ENCODE data around the gene IFITM5. TPM values are rescaled to one million over a fixed set of nuclear protein-coding genes. Genes with fewer than 3 reads are reported as not detected.
A peak's percentile ranks its signal among the peaks of the same experiment; 100 is the strongest.

IFITM5 gene
- total RNA-seq (2011; cell fraction: chromatin; rRNA removed; ENCODE audit: low replicate concordance): not detected in 2 replicates
- total RNA-seq (2011; cell fraction: nucleolus; rRNA removed): not detected in 2 replicates
- not detected in 2 replicates for total RNA-seq (2011; cell fraction: nucleoplasm; rRNA removed)
- total RNA-seq (2014; rRNA removed): not detected in 2 replicates
- total RNA-seq (2014; rRNA removed; fragmentation: Illumina TruSeq; extraction: Trizol): not detected in 2 replicates
- not detected in 2 replicates for total RNA-seq (2015; rRNA removed; fragmentation: Illumina TruSeq; extraction: Trizol)
- total RNA-seq (2021): not detected in 2 replicates
- polyA plus RNA-seq (2011; rRNA removed): not detected in 2 replicates
- not detected in 2 replicates for polyA plus RNA-seq (2011; cell fraction: cytosol; rRNA removed)
- not detected in 2 replicates for polyA plus RNA-seq (2011; cell fraction: nucleus; rRNA removed)
- not detected in 2 replicates for polyA plus RNA-seq (2012)
- not detected in 2 replicates for polyA plus RNA-seq (2014; fragmentation: Illumina TruSeq; extraction: Trizol)
- not detected for polyA plus RNA-seq (2014; fragmentation: Nextera tagmentation; extraction: Ambion mirVana)
- 0.19 TPM in 1 of 2 replicates, not detected in the other for polyA plus RNA-seq (2014; rRNA removed)
- polyA minus RNA-seq (2011; rRNA and poly(A)+ RNA removed): not detected in 2 replicates
- not detected in 2 replicates for polyA minus RNA-seq (2011; cell fraction: cytosol; rRNA and poly(A)+ RNA removed)
- not detected in 2 replicates for polyA minus RNA-seq (2011; cell fraction: nucleus; rRNA and poly(A)+ RNA removed)
- not detected for Bru-seq, nascent RNA
- not detected for BruChase-seq, experiment 1, labeled RNA remaining after a 2-hour chase
- BruChase-seq, experiment 2, labeled RNA remaining after a 6-hour chase: not detected
- long read RNA-seq, experiment 1: 0 reads
- long read RNA-seq, experiment 2: 0 reads
- long read RNA-seq, experiment 3: 0 reads

- intact Hi-C loops (cut with micrococcal nuclease) (no loop called here), in situ Hi-C loops (cut with MboI) (no loop called here)
- no peaks in the 10 kb centered on the region for H3K27me3 ChIP-seq (ENCODE audit: control insufficient read depth in 2 of 2, insufficient read depth in 2 of 2, low read length in 2 of 2)
- peak within 1 kb of the TSS; percentile 36; the same call in 1 of the 2 replicates for H2AFZ ChIP-seq (ENCODE audit: low read depth, low read length)
- H3K4me3 ChIP-seq: no peak within 1 kb of the TSS
- peak within 1 kb of the TSS; percentile 69; the same call in 1 of the 3 replicates for H3K27ac ChIP-seq (ENCODE audit: extremely low read depth, low read depth, low read length)
- peak within 1 kb of the TSS; percentile 42 to 81; a peak in 3 of 4 replicates for H3K9ac ChIP-seq (ENCODE audit: insufficient read depth in 1 of 2, low read depth in 2 of 2, low read length in 2 of 2)
- POLR2A ChIA-PET: interaction anchor here (0.6 to 1.6 kb wide), 3 partner anchors 16 to 92 kb away, joined by 3 to 4 read pairs (median 3); partner anchors contain the start of genes BET1L and RIC8A
- H3K9me3 ChIP-seq (replicated peaks; ENCODE audit: control insufficient read depth, insufficient read depth, low read depth, low read length): no peaks in the 10 kb centered on the region; the same call in 1 of the 2 replicates
- H3K79me2 ChIP-seq (ENCODE audit: control insufficient read depth, insufficient read depth, low read length): no peaks in the 10 kb centered on the region
- H3K4me2 ChIP-seq (ENCODE audit: insufficient read depth, low read length): no peak within 1 kb of the TSS
- no peaks in the 10 kb centered on the region for H3K9me1 ChIP-seq (ENCODE audit: control insufficient read depth, insufficient read depth, low read length)
- no peak for FAIRE-seq
- no peak for DNase-seq (ENCODE audit: extremely low read depth in 1 of 4, low spot score in 3 of 4)
- WGBS (ENCODE audit: insufficient coverage, low coverage, missing lambda C conversion rate): 71% methylated on average over 13 of the region's 40 CpGs
- no peak for ATAC-seq
- CTCF ChIA-PET (ENCODE audit: low intra/inter-chr PET ratio): no interaction called here
- no TSS peak for BruUV-seq (replicated peaks)
- no peaks in the 10 kb centered on the region for H4K20me1 ChIP-seq (replicated peaks; ENCODE audit: control insufficient read depth, insufficient read depth, low read length)
- peaks cover 16% of the 10 kb centered on the region; the same call in 1 of the 3 replicates for H3K36me3 ChIP-seq (ENCODE audit: control insufficient read depth, insufficient read depth, low read length)
- peaks cover 19 to 63% of the 10 kb centered on the region in 2 experiments for H3K4me1 ChIP-seq (replicated peaks in 1 of 2; ENCODE audit: control insufficient read depth in 2 of 2, insufficient read depth in 2 of 2, low read length in 2 of 2)
- TF ChIP-seq NFE2L1 (tag; IDR thresholded peaks at IDR 0.05; ENCODE audit: borderline replicate concordance, low read depth) (no peak), FOXJ2 (tag; IDR thresholded peaks at IDR 0.05) (no peak), CHD4 (IDR thresholded peaks at IDR 0.05; ENCODE audit: insufficient read depth, insufficient replicate concordance, low read depth, low read length, poor library complexity, severe bottlenecking) (no peak), ELF1 (tag; IDR thresholded peaks at IDR 0.05) (no peak), ZNF217 (CRISPR knock-in tag; IDR thresholded peaks at IDR 0.05) (no peak), ZNF124 (CRISPR knock-in tag; IDR thresholded peaks at IDR 0.05) (no peak), JUND (IDR thresholded peaks at IDR 0.05; ENCODE audit: borderline replicate concordance, low read depth, low read length) (no peak), JUND (tag; IDR thresholded peaks at IDR 0.05; ENCODE audit: borderline replicate concordance, low read depth, low read length) (no peak), MCM5 (IDR thresholded peaks at IDR 0.05; ENCODE audit: low read depth) (no peak), STAT5B (CRISPR knock-in tag; IDR thresholded peaks at IDR 0.05) (no peak), ZBTB33 (CRISPR knock-in tag; IDR thresholded peaks at IDR 0.05) (peak; percentile 47; the same call in 1 of the 2 replicates), ZFPM2 (CRISPR knock-in tag; IDR thresholded peaks at IDR 0.05) (no peak), SMARCA4 (IDR thresholded peaks at IDR 0.05) (no peak), SNRNP70 (optimal IDR thresholded peaks at IDR 0.05; ENCODE audit: low read depth, low read length) (no peak), POLR2G (IDR thresholded peaks at IDR 0.05; ENCODE audit: low read depth, low read length) (peak; percentile 25; the same call in 1 of the 2 replicates)
Observed at GRCh38 chr11:299081-299891, at the start of gene IFITM5. IFITM5 (minus strand) TSS chr11:299526; CDS start chr11:299490, 36 bp downstream.

Measured in K562 (cell line).